ENCODE data around the gene AASDH. TPM values are rescaled to one million over a fixed set of nuclear protein-coding genes. Genes with fewer than 3 reads are reported as not detected.

Gene AASDH
- total RNA-seq (15.2 and 17.2 TPM in 2 replicates), polyA plus RNA-seq (6.9 and 8.8 TPM in 2 replicates), polyA minus RNA-seq (5.7 and 8.1 TPM in 2 replicates)
- total RNA-seq (2013): 22.0 TPM

- Mint-ChIP-seq H3K4me3 (peak within 1 kb of the TSS; percentile 88), H3K27ac (peak within 1 kb of the TSS; percentile 99), H3K27me3 (no peaks in the 10 kb centered on the region), H3K4me1 (peaks cover 30% of the 10 kb centered on the region), H3K9me3 (ENCODE audit: insufficient read depth) (no peaks in the 10 kb centered on the region)
- under 1% methylated on average over 53 of the region's 57 CpGs for WGBS (ENCODE audit: insufficient coverage)
- POLR2A ChIA-PET: interaction anchor here (0.6 to 2.2 kb wide), 6 partner anchors 18 to 591 kb away, joined by 5 to 27 read pairs (median 8); partner anchors contain the start of genes CEP135, NOA1, PAICS and POLR2B
- peaks cover 14% of the 10 kb centered on the region in 2 donors for H3K4me1 ChIP-seq (ENCODE audit: control insufficient read depth in 2 of 2, insufficient read depth in 2 of 2, low read length in 2 of 2)
- peak within 1 kb of the TSS; percentile 86 to 89 for H3K27ac ChIP-seq (ENCODE audit: low read length in 2 of 2)
- CTCF ChIA-PET: interaction anchor here (0.8 to 2.9 kb wide), 12 partner anchors 18 to 591 kb away, joined by 3 to 14 read pairs (median 4); partner anchors contain the start of genes CEP135, NOA1, PAICS and POLR2B
- intact Hi-C loops (cut with micrococcal nuclease): loop anchor here (1.0 to 5.0 kb wide), 8 partner anchors 48 to 992 kb away; partner anchors contain the start of genes CEP135, EXOC1, PPAT and SRP72
- H2AFZ ChIP-seq (ENCODE audit: insufficient read depth, low read depth, low read length, poor library complexity, severe bottlenecking): peak within 1 kb of the TSS; percentile 82
- no peaks in the 10 kb centered on the region for H3K79me2 ChIP-seq (ENCODE audit: control insufficient read depth, insufficient read depth, low read length)
- H3K4me3 ChIP-seq (ENCODE audit: control extremely low read depth in 1 of 5, extremely low read depth in 1 of 5, insufficient read depth in 1 of 5, low read depth in 2 of 5, low read length in 4 of 5): peak within 1 kb of the TSS; percentile 57 to 97 (median 81)
- ATAC-seq (ENCODE audit: low read depth) (peak; percentile 94), DNase-seq (peak; percentile 97)
- no peaks in the 10 kb centered on the region for H3K27me3 ChIP-seq (replicated peaks in 1 of 4; ENCODE audit: control extremely low read depth in 1 of 4, control insufficient read depth in 3 of 4, insufficient read depth in 4 of 4, low read length in 3 of 4)
- H3K9me3 ChIP-seq (ENCODE audit: control extremely low read depth in 1 of 3, control insufficient read depth in 2 of 3, insufficient read depth in 1 of 3, low read length in 2 of 3): no peaks in the 10 kb centered on the region
- peak within 1 kb of the TSS; percentile 81 for H3K9ac ChIP-seq (ENCODE audit: low read length)
- H3K36me3 ChIP-seq (replicated peaks in 1 of 2; ENCODE audit: control extremely low read depth in 1 of 2, control insufficient read depth in 1 of 2, extremely low read depth in 1 of 2, insufficient read depth in 2 of 2, low read length in 1 of 2): no peaks in the 10 kb centered on the region
- TF ChIP-seq CTCF (IDR thresholded peaks at IDR 0.05): no peak
- TF ChIP-seq EZH2 (IDR thresholded peaks at IDR 0.05; ENCODE audit: borderline replicate concordance, insufficient read depth, low read depth, low read length, poor library complexity, severe bottlenecking): no peak
- no peaks in the 10 kb centered on the region for H4K20me1 ChIP-seq (ENCODE audit: control insufficient read depth, insufficient read depth, low read length, poor library complexity, severe bottlenecking)
- H3K4me2 ChIP-seq (replicated peaks; ENCODE audit: low read depth, low read length, poor library complexity, severe bottlenecking): peak within 1 kb of the TSS; percentile 76
Observed at GRCh38 chr4:56387023-56388001, at the start of gene AASDH. Gene AASDH, minus strand, starts transcription at chr4:56387491. Its CDS starts 3,192 bp downstream, at chr4:56384299.

Data from B cell (primary cell).